ENCODE results near the gene HOXB5.

Gene HOXB5

GRCh38 chr17:48619826-48620449 lies 26.4 kb upstream of the HOXB5 start:
- Histone ChIP-seq H3K4me1 (ENCODE audit: insufficient read depth, low read length, severe bottlenecking) (no peaks in the 10 kb centered on the region), H3K4me2 (ENCODE audit: low read length) (no peak overlapping the region), H3K9me3 (ENCODE audit: low read length) (no peaks in the 10 kb centered on the region), H3K4me3 (ENCODE audit: low read depth, low read length, poor library complexity, severe bottlenecking) (no peak overlapping the region), H3K27ac (ENCODE audit: low read depth, low read length, poor library complexity, severe bottlenecking) (no peak overlapping the region), H3K9ac (ENCODE audit: low read length) (no peak overlapping the region), H3K27me3 (ENCODE audit: insufficient read depth, low read length) (peaks cover 4% of the 10 kb centered on the region), H3F3A (ENCODE audit: insufficient read depth, low read length) (no peaks in the 10 kb centered on the region), H4K20me1 (ENCODE audit: insufficient read depth, low read length) (no peaks in the 10 kb centered on the region), H3K79me2 (ENCODE audit: insufficient read depth, low read length) (no peaks in the 10 kb centered on the region), H2AFZ (ENCODE audit: low read length) (no peak overlapping the region), H3K9me2 (ENCODE audit: low read depth, low read length) (no peaks in the 10 kb centered on the region), H3K36me3 (ENCODE audit: insufficient read depth, low read length) (no peaks in the 10 kb centered on the region)
- TF ChIP-seq, protein P1, sequence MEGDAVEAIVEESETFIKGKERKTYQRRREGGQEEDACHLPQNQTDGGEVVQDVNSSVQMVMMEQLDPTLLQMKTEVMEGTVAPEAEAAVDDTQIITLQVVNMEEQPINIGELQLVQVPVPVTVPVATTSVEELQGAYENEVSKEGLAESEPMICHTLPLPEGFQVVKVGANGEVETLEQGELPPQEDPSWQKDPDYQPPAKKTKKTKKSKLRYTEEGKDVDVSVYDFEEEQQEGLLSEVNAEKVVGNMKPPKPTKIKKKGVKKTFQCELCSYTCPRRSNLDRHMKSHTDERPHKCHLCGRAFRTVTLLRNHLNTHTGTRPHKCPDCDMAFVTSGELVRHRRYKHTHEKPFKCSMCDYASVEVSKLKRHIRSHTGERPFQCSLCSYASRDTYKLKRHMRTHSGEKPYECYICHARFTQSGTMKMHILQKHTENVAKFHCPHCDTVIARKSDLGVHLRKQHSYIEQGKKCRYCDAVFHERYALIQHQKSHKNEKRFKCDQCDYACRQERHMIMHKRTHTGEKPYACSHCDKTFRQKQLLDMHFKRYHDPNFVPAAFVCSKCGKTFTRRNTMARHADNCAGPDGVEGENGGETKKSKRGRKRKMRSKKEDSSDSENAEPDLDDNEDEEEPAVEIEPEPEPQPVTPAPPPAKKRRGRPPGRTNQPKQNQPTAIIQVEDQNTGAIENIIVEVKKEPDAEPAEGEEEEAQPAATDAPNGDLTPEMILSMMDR (IDR thresholded peaks at IDR 0.05; ENCODE audit: low read length) = no peak
- TF ChIP-seq EZH2 (IDR thresholded peaks at IDR 0.05; ENCODE audit: borderline replicate concordance, low read length) = no peak

- H3K9ac ChIP-seq (ENCODE audit: low read length) = no peak overlapping the region
- H2AFZ ChIP-seq (ENCODE audit: low read length) = no peak overlapping the region
- no peaks in the 10 kb centered on the region for H3K9me2 ChIP-seq (ENCODE audit: low read depth, low read length)
- H3K27ac ChIP-seq (ENCODE audit: low read depth, low read length, poor library complexity, severe bottlenecking) = no peak overlapping the region
- no peaks in the 10 kb centered on the region for H3K36me3 ChIP-seq (ENCODE audit: insufficient read depth, low read length)
- no peaks in the 10 kb centered on the region for H4K20me1 ChIP-seq (ENCODE audit: insufficient read depth, low read length)
- peaks cover 4% of the 10 kb centered on the region for H3K27me3 ChIP-seq (ENCODE audit: insufficient read depth, low read length)
- TF ChIP-seq, protein P1 (IDR thresholded peaks at IDR 0.05; ENCODE audit: low read length) = peak; percentile 89
- no peak for TF ChIP-seq EZH2 (IDR thresholded peaks at IDR 0.05; ENCODE audit: borderline replicate concordance, low read length)
- H3F3A ChIP-seq (ENCODE audit: insufficient read depth, low read length) = no peaks in the 10 kb centered on the region
- H3K79me2 ChIP-seq (ENCODE audit: insufficient read depth, low read length) = no peaks in the 10 kb centered on the region
- H3K9me3 ChIP-seq (ENCODE audit: low read length) = no peaks in the 10 kb centered on the region
- no peak overlapping the region for H3K4me3 ChIP-seq (ENCODE audit: low read depth, low read length, poor library complexity, severe bottlenecking)
- no peak overlapping the region for H3K4me2 ChIP-seq (ENCODE audit: low read length)
- H3K4me1 ChIP-seq (ENCODE audit: insufficient read depth, low read length, severe bottlenecking) = no peaks in the 10 kb centered on the region
These were observed 24.8 kb upstream of the HOXB5 start for GRCh38 chr17:48618256-48618896.

DNA sequence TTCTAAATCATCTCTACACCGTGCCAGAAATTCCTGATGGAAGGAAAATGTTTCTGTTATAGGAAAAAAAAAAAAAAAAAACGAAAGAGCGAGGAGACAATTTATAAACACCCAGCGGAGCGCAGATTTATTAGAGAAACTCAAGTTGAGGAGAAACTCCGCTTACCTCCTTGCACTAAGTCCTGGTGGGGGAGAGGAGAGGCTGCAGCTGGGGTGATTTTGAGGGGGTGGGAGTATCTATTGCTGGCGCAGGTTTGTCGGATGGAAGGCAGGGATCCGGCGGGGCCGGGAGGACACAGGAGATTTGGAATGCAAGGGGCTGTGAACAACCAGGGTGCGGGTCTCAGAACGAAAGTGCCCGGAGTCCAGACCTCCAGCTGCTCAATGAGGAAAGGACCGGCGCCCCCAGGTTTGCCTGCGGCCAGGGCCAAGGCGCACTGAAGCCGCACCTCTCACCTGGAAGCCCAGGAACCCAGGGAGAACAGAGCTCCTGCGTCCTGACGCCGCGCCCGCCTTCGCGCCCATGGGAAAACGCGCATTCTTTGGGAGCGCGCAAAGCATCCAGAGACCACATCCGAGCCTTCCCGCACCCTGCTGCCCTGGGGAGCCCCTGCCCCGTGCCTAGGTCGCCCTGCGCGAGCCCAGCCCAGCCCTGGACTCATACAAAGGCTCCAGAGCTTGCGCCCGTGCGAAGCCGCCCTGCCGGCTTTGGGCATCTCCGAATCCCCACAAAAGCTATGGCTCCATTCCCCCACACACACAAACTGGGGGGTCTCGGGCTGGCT lies 24.1 kb upstream of the HOXB5 start:
- Histone ChIP-seq H2AFZ (ENCODE audit: low read length) (no peak overlapping the region), H3K4me3 (ENCODE audit: low read depth, low read length, poor library complexity, severe bottlenecking) (no peak overlapping the region), H4K20me1 (ENCODE audit: insufficient read depth, low read length) (no peaks in the 10 kb centered on the region), H3K27me3 (ENCODE audit: insufficient read depth, low read length) (peaks cover 4% of the 10 kb centered on the region), H3K4me1 (ENCODE audit: insufficient read depth, low read length, severe bottlenecking) (no peaks in the 10 kb centered on the region), H3K9me3 (ENCODE audit: low read length) (no peaks in the 10 kb centered on the region), H3K9ac (ENCODE audit: low read length) (no peak overlapping the region), H3K79me2 (ENCODE audit: insufficient read depth, low read length) (no peaks in the 10 kb centered on the region), H3K27ac (ENCODE audit: low read depth, low read length, poor library complexity, severe bottlenecking) (no peak overlapping the region), H3K4me2 (ENCODE audit: low read length) (no peak overlapping the region), H3F3A (ENCODE audit: insufficient read depth, low read length) (no peaks in the 10 kb centered on the region), H3K9me2 (ENCODE audit: low read depth, low read length) (no peaks in the 10 kb centered on the region), H3K36me3 (ENCODE audit: insufficient read depth, low read length) (no peaks in the 10 kb centered on the region)
- TF ChIP-seq, protein P1 (IDR thresholded peaks at IDR 0.05; ENCODE audit: low read length) = no peak
- TF ChIP-seq EZH2 (IDR thresholded peaks at IDR 0.05; ENCODE audit: borderline replicate concordance, low read length) = no peak
